ENCODE results near the gene AP2A2.

AP2A2 gene

GRCh38 chr11:899724-900123, 25.9 kb upstream of the AP2A2 start:
- TF ChIP-seq CTCF (IDR thresholded peaks at IDR 0.05; ENCODE audit: extremely low read depth, missing control alignments): no peak
- DNase-seq (ENCODE audit: low spot score): no peak

- no peak for TF ChIP-seq CTCF (IDR thresholded peaks at IDR 0.05; ENCODE audit: extremely low read depth, missing control alignments)
- no peak for DNase-seq (ENCODE audit: low spot score)
Observed at GRCh38 chr11:900545-900944, 25.1 kb upstream of the AP2A2 start.

- DNase-seq (ENCODE audit: low spot score): no peak
- no peak for TF ChIP-seq CTCF (IDR thresholded peaks at IDR 0.05; ENCODE audit: extremely low read depth, missing control alignments)
Observed at GRCh38 chr11:901452-902061, 24.1 kb upstream of the AP2A2 start.

GRCh38 chr11:904380-904779, 21.3 kb upstream of the AP2A2 start:
- TF ChIP-seq CTCF (IDR thresholded peaks at IDR 0.05; ENCODE audit: extremely low read depth, missing control alignments): no peak
- DNase-seq (ENCODE audit: low spot score): no peak

GRCh38 chr11:905952-906351, 19.7 kb upstream of the AP2A2 start:
- DNase-seq (ENCODE audit: low spot score): no peak
- no peak for TF ChIP-seq CTCF (IDR thresholded peaks at IDR 0.05; ENCODE audit: extremely low read depth, missing control alignments)

- no peak for TF ChIP-seq CTCF (IDR thresholded peaks at IDR 0.05; ENCODE audit: extremely low read depth, missing control alignments)
Observed at GRCh38 chr11:907668-908067, 18.0 kb upstream of the AP2A2 start.

GRCh38 chr11:908273-908672, 17.4 kb upstream of the AP2A2 start:
- TF ChIP-seq CTCF (IDR thresholded peaks at IDR 0.05; ENCODE audit: extremely low read depth, missing control alignments): no peak
- DNase-seq (ENCODE audit: low spot score): no peak

More at GRCh38 chr11:907668-908067, 18.0 kb upstream of the AP2A2 start:
- DNase-seq (ENCODE audit: low spot score): no peak
